A549 (cell line): ENCODE data around the gene FOXP1. TPM values are rescaled to one million over a fixed set of nuclear protein-coding genes. Genes with fewer than 3 reads are reported as not detected.

Source experiments
- ATAC-seq, 2 experiments: fragments of 200-7000 bp in 1 of 2; fragments of >200 bp in 1 of 2; cut with Nextera tagmentation in 1 of 2; cut with Tn5 transposase in 1 of 2; 3 replicates each; pipeline versions ENCODE4 v1.8.0 to v1.9.1; 2018 to 2020; ENCODE audit warnings: mild to moderate bottlenecking in 1 of 2, moderate library complexity in 1 of 2
- CTCF ChIA-PET: fragments of 300-600 bp; sonication (Branson Sonifier 250); formaldehyde crosslinking; extraction: SDS; loops from one replicate; lab custom pipeline; 2021; ENCODE audit warnings: antibody characterized with exemption, inconsistent platforms; lab: Yijun Ruan, JAX
- POLR2A ChIA-PET: fragments of 350-600 bp; formaldehyde crosslinking; extraction: SDS; loops from one replicate; lab custom pipeline; 2021; ENCODE audit warnings: antibody characterized with exemption, inconsistent platforms; lab: Yijun Ruan, JAX
- DNase-seq, 2 experiments: peaks; one replicate each; pipeline versions ENCODE4 v3.0.0 to v3.0.0-alpha.2; 2011 to 2016; ENCODE audit warnings: low read depth in 1 of 2, low spot score in 1 of 2
- FAIRE-seq: peaks from 2 replicates; lab custom pipeline; 2011; peaks lifted over from hg19 to GRCh38; lab: Jason Lieb, UNC
- H3K27ac ChIP-seq, 2 experiments: fragments of >200 bp; sonication (Bioruptor Twin); formaldehyde crosslinking; 3 replicates each; pipeline ENCODE4 v1.5.1; 2016 to 2017
- H3K4me1 ChIP-seq: fragments of >200 bp; sonication (Bioruptor Twin); formaldehyde crosslinking; 3 replicates; pipeline ENCODE4 v1.6.1; 2016
- H3K4me2 ChIP-seq: fragments of >200 bp; sonication (Bioruptor Twin); formaldehyde crosslinking; 3 replicates; pipeline ENCODE4 v1.6.1; 2016
- H3K4me3 ChIP-seq: fragments of >200 bp; sonication (Bioruptor Twin); formaldehyde crosslinking; 3 replicates; pipeline ENCODE4 v1.5.1; 2016
- H3K9me3 ChIP-seq: fragments of >200 bp; sonication (Bioruptor Twin); formaldehyde crosslinking; 3 replicates; pipeline ENCODE4 v1.6.1; 2016
- ATOH8 ChIP-seq: fragments of 250-450 bp; sonication (Bioruptor Pico); IDR thresholded peaks from 2 replicates; pipeline ENCODE4 v1.5.0; 2020; ENCODE audit warnings: low read depth, mild to moderate bottlenecking, moderate library complexity
- BHLHE40 ChIP-seq: IDR thresholded peaks from 2 replicates; pipeline ENCODE4 v1.6.1; 2012; ENCODE audit warnings: low read depth, low read length, inconsistent platforms
- CBX8 ChIP-seq: fragments of 200-600 bp; sonication (generic); IDR thresholded peaks from 2 replicates; pipeline ENCODE4 v1.6.1; 2016
- CEBPB ChIP-seq, 2 experiments: fragments of >200 bp in 1 of 2; sonication (Bioruptor Twin) in 1 of 2; formaldehyde crosslinking in 1 of 2; IDR thresholded peaks; 2 replicates each; pipeline ENCODE4 v1.6.1; 2012 to 2016
- ESRRA ChIP-seq: fragments of 150-350 bp; IDR thresholded peaks from 2 replicates; pipeline ENCODE4 v1.6.1; 2014; ENCODE audit warnings: mild to moderate bottlenecking, low read length, borderline replicate concordance
- FOSB ChIP-seq: fragments of 250-450 bp; sonication (Bioruptor Pico); IDR thresholded peaks from 2 replicates; pipeline ENCODE4 v1.5.0; 2020; ENCODE audit warnings: mild to moderate bottlenecking, moderate library complexity
- FOXS1 ChIP-seq: fragments of 250-450 bp; sonication (Bioruptor Pico); IDR thresholded peaks from 2 replicates; pipeline ENCODE4 v1.5.0; 2020; ENCODE audit warnings: mild to moderate bottlenecking, moderate library complexity
- HES2 ChIP-seq: fragments of >200 bp; sonication (Bioruptor Twin); formaldehyde crosslinking; IDR thresholded peaks from 2 replicates; pipeline ENCODE4 v1.6.1; 2016
- HOXA7 ChIP-seq: fragments of 250-450 bp; sonication (Bioruptor Pico); IDR thresholded peaks from 2 replicates; pipeline ENCODE4 v1.5.0; 2020; ENCODE audit warnings: mild to moderate bottlenecking, moderate library complexity
- JUNB ChIP-seq: fragments of >200 bp; sonication (Bioruptor Twin); formaldehyde crosslinking; IDR thresholded peaks from 2 replicates; pipeline ENCODE4 v1.6.1; 2016
- KDM1A ChIP-seq: fragments of 200-600 bp; sonication (generic); IDR thresholded peaks from 2 replicates; pipeline ENCODE4 v1.6.1; 2016; ENCODE audit warnings: low read depth, mild to moderate bottlenecking
- KDM5A ChIP-seq: fragments of 200-600 bp; sonication (generic); IDR thresholded peaks from 2 replicates; pipeline ENCODE4 v1.6.1; 2016; ENCODE audit warnings: antibody characterized with exemption, mild to moderate bottlenecking
- NFE2L2 ChIP-seq: fragments of 150-350 bp; conservative IDR thresholded peaks from 2 replicates; pipeline ENCODE4 v1.6.1; 2014; ENCODE audit warnings: low read length
- NPAS2 ChIP-seq: fragments of 250-450 bp; sonication (Bioruptor Pico); IDR thresholded peaks from 2 replicates; pipeline ENCODE4 v1.8.0; 2022; ENCODE audit warnings: mild to moderate bottlenecking, moderate library complexity, borderline replicate concordance
- PHF8 ChIP-seq: fragments of 200-600 bp; sonication (generic); IDR thresholded peaks from 2 replicates; pipeline ENCODE4 v1.6.1; 2016; ENCODE audit warnings: low read depth, mild to moderate bottlenecking, antibody characterized with exemption, moderate library complexity, borderline replicate concordance
- POLR2A ChIP-seq: IDR thresholded peaks from 2 replicates; pipeline ENCODE4 v1.6.1; 2012; ENCODE audit warnings: mild to moderate bottlenecking, low read length
- POLR2AphosphoS2 ChIP-seq: conservative IDR thresholded peaks from 2 replicates; pipeline ENCODE4 v1.6.1; 2012; ENCODE audit warnings: low read length, improper control_type of control experiment, inconsistent platforms
- RAD21 ChIP-seq, 2 experiments: fragments of >200 bp in 1 of 2; sonication (Bioruptor Twin) in 1 of 2; formaldehyde crosslinking in 1 of 2; IDR thresholded peaks in 1 of 2; conservative IDR thresholded peaks in 1 of 2; 2 replicates in 1 of 2; 3 replicates in 1 of 2; pipeline ENCODE4 v1.6.1; 2012 to 2018; ENCODE audit warnings: inconsistent platforms in 1 of 2
- RCOR1 ChIP-seq: fragments of 150-350 bp; IDR thresholded peaks from 2 replicates; pipeline ENCODE4 v1.6.1; 2014; ENCODE audit warnings: antibody characterized with exemption, low read length, low read depth
- REST ChIP-seq: fragments of 200-600 bp; sonication (generic); IDR thresholded peaks from 2 replicates; pipeline ENCODE4 v1.6.1; 2016; ENCODE audit warnings: antibody characterized with exemption, mild to moderate bottlenecking, moderate library complexity
- RFX5 ChIP-seq: fragments of 450-650 bp; IDR thresholded peaks from 2 replicates; pipeline ENCODE4 v1.7.1; 2014; ENCODE audit warnings: antibody characterized with exemption, mild to moderate bottlenecking, moderate library complexity
- SMC3 ChIP-seq: fragments of >200 bp; sonication (Bioruptor Twin); formaldehyde crosslinking; IDR thresholded peaks from 3 replicates; pipeline ENCODE4 v1.6.1; 2018; ENCODE audit warnings: inconsistent platforms
- USF2 ChIP-seq: fragments of 450-650 bp; IDR thresholded peaks from 2 replicates; pipeline ENCODE4 v1.6.1; 2014; ENCODE audit warnings: antibody characterized with exemption
- ZFP36 ChIP-seq: fragments of 450-650 bp; IDR thresholded peaks from 2 replicates; pipeline ENCODE4 v1.6.1; 2014; ENCODE audit warnings: borderline replicate concordance; ENCODE audit not compliant: partially characterized antibody
- ZSCAN20 ChIP-seq: fragments of 250-450 bp; sonication (Bioruptor Pico); IDR thresholded peaks from 2 replicates; pipeline ENCODE4 v1.8.0; 2022; ENCODE audit warnings: mild to moderate bottlenecking, moderate library complexity
- WGBS: methylation state at CpG from one replicate; pipeline ENCODE4 v1.1.6; 2017; ENCODE audit errors: missing lambda C conversion rate; 5-methylcytosine and 5-hydroxymethylcytosine counted together
- polyA plus RNA-seq, 4 experiments: library from polyadenylated mRNA; depleted of rRNA in 3 of 4; stranded (reverse); fragments of >200 nt; fragmentation: RNase III in 1 of 4; extraction: RNeasy Plus Mini Kit Qiagen cat#74134 plus additional on column Dnase treatment in 1 of 4; gene quantifications; 2 replicates in 3 of 4; 3 replicates in 1 of 4; pipeline ENCODE4 v1.2.3, GENCODE V29; 2011 to 2017

Gene FOXP1
- polyA plus RNA-seq, 2 of the 4 experiments (the other 2 are of a cell fraction) = 12.8 to 13.9 TPM

- ChIA-PET POLR2A (no interaction called here), CTCF (no interaction called here)
- FAIRE-seq = no peak
Measured at GRCh38 chr3:71407823-71408222, 175.7 kb downstream of the FOXP1 start.

GRCh38 chr3:71406972-71407810 lies 176.3 kb downstream of the FOXP1 start:
- no peak for ATAC-seq
- CTCF ChIA-PET = no interaction called here
- TF ChIP-seq KDM1A = no peak
- TF ChIP-seq JUNB = no peak
- no peak for TF ChIP-seq PHF8
- TF ChIP-seq FOXS1 (CRISPR knock-in tag) = no peak
- no peak for TF ChIP-seq FOSB (CRISPR knock-in tag)
- TF ChIP-seq ATOH8 (CRISPR knock-in tag) = no peak
- no peak for TF ChIP-seq REST
- TF ChIP-seq ESRRA = no peak
- no peak for TF ChIP-seq BHLHE40
- no peak for TF ChIP-seq ZSCAN20
- no peak for TF ChIP-seq HOXA7
- TF ChIP-seq RCOR1 = no peak

More at GRCh38 chr3:71407823-71408222, 175.7 kb downstream of the FOXP1 start:
- DNase-seq (no peak), ATAC-seq (no peak)
- 69% methylated on average over 10 of the region's 10 CpGs for WGBS
- Histone ChIP-seq H3K4me1 (no peaks in the 10 kb centered on the region), H3K27ac (no peak overlapping the region), H3K9me3 (no peaks in the 10 kb centered on the region), H3K4me2 (no peak overlapping the region), H3K4me3 (no peak overlapping the region)
- TF ChIP-seq HES2 (no peak), REST (no peak), RAD21 (conservative IDR thresholded peaks at IDR 0.05 in 1 of 2, IDR thresholded peaks at IDR 0.05 in 1 of 2) (no peak), ZFP36 (no peak), POLR2AphosphoS2 (no peak), NPAS2 (CRISPR knock-in tag) (no peak), POLR2A (no peak), SMC3 (no peak), KDM5A (no peak), CBX8 (no peak), CEBPB (IDR thresholded peaks at IDR 0.05) (no peak), USF2 (no peak), RFX5 (no peak), NFE2L2 (no peak), JUNB (no peak), ESRRA (no peak)

More at GRCh38 chr3:71406972-71407810, 176.3 kb downstream of the FOXP1 start:
- no peaks in the 10 kb centered on the region for H3K4me1 ChIP-seq
- H3K4me3 ChIP-seq = no peak overlapping the region
- H3K9me3 ChIP-seq = no peaks in the 10 kb centered on the region
- H3K4me2 ChIP-seq = no peak overlapping the region
- 90% methylated on average over 10 of the region's 10 CpGs for WGBS
- POLR2A ChIA-PET = no interaction called here
- no peak overlapping the region for H3K27ac ChIP-seq
- FAIRE-seq (no peak), DNase-seq (no peak)
